Activated naive CD4-positive, alpha-beta T cell treated with anti-CD3 and anti-CD28 coated beads, Interleukin-2, amount 50 U/mL, for 24 hours (primary cell): ENCODE results near the gene TMPRSS6.

ENCODE experiments used
- H3K27ac Mint-ChIP-seq: one replicate; pipeline ENCODE4 v1.8.0; 2021; ENCODE audit warnings: mild to moderate bottlenecking, mixed read lengths
- H3K27me3 Mint-ChIP-seq: one replicate; pipeline ENCODE4 v1.8.0; 2021; ENCODE audit warnings: mixed read lengths
- H3K36me3 Mint-ChIP-seq: one replicate; pipeline ENCODE4 v1.8.0; 2021; ENCODE audit warnings: mixed read lengths
- H3K4me1 Mint-ChIP-seq: one replicate; pipeline ENCODE4 v1.8.0; 2021; ENCODE audit warnings: mixed read lengths
- H3K4me3 Mint-ChIP-seq: one replicate; pipeline ENCODE4 v1.8.0; 2021; ENCODE audit warnings: mild to moderate bottlenecking, mixed read lengths
- H3K9me3 Mint-ChIP-seq: one replicate; pipeline ENCODE4 v1.8.0; 2021; ENCODE audit warnings: mixed read lengths

TMPRSS6 gene

DNA sequence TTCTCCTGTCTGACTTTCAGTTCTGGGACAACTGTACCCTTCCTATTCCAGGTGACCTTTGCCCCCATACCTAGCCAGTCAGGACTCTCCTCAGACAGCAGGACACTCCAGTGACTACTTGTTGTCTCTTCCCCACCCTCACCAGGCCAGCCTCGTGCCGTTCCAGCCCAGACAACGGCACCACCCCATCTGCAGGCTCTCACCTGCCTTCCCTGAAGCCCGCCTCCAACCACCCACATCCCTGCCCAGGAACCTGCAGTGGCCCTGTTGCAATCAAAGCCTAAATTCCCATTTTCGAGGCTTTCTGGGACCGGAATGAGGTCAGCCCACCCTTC lies 36.5 kb upstream of the TMPRSS6 start:
- Mint-ChIP-seq H3K4me3 (peak overlapping the region; percentile 90), H3K27me3 (no peaks in the 10 kb centered on the region), H3K27ac (peak overlapping the region; percentile 93), H3K4me1 (peaks cover 73% of the 10 kb centered on the region), H3K36me3 (peaks cover 3% of the 10 kb centered on the region), H3K9me3 (no peaks in the 10 kb centered on the region)

DNA sequence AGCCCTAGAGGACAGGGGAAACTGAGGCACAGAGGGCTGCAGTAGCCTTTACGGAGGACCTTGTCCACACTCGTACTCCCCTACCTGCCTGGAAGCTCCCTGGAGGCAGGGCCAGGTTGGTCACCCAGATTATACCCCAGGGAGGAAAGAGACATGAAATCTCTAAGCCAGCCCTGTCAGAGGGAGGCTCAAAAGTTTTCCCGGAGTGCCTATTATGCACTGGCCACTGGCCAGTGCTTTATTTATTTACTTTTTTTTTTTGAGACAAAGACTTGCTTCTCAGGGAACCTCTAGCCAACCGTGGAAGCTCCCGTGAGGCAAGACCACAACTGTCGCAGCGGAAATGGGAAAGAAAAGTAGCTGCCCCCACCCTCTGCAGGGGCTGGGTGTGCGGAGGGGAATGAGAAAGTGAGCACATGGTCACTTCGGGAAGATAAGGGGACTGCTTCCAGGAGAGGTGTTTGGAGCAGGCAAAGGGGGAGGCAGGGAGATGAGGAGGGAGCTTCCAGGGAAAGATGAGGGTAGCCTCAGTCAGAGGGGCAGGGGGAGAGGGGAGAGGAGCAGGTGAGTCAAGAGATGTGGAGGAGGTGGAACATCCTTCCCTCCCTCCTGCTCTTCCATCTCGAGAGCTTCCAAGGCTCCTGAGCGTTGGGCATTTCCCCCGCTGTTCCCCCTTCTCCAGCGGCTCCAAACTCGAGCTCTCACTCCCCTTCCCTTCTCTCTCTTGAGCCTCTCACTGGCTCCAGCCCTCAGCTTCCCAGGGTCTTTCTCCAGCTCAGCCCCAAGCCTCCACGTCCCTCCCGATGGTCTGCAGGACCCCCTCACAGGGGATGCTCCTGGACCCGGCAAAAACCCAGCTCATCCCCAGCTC lies 35.9 kb upstream of the TMPRSS6 start:
- no peaks in the 10 kb centered on the region for H3K9me3 Mint-ChIP-seq
- H3K4me1 Mint-ChIP-seq, result peaks cover 71% of the 10 kb centered on the region
- peak overlapping the region; percentile 90 for H3K4me3 Mint-ChIP-seq
- H3K27ac Mint-ChIP-seq, result peak overlapping the region; percentile 93
- H3K27me3 Mint-ChIP-seq, result no peaks in the 10 kb centered on the region
- H3K36me3 Mint-ChIP-seq, result peaks cover 3% of the 10 kb centered on the region

DNA sequence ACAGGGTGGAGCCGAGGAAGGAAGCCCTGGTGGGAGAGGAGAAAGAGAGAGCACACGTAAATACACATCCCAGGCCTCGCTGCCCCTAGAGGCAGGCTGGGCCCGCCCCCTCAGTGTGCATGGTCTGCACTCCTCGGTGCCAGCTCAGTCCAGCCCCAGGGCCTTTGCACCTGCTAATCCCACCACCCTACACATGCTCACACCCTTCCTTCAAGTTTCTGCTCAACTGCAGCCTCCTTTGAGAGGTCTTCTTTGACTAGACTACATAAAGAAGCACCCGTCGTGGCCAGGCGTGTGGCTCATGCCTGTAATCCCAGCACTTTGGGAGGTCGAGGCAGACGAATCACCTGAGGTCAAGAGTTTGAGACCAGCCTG lies 34.7 kb upstream of the TMPRSS6 start:
- Mint-ChIP-seq H3K4me3 (peak overlapping the region; percentile 35), H3K27me3 (no peaks in the 10 kb centered on the region), H3K27ac (no peak overlapping the region), H3K9me3 (no peaks in the 10 kb centered on the region), H3K4me1 (peaks cover 67% of the 10 kb centered on the region), H3K36me3 (peaks cover 6% of the 10 kb centered on the region)

DNA sequence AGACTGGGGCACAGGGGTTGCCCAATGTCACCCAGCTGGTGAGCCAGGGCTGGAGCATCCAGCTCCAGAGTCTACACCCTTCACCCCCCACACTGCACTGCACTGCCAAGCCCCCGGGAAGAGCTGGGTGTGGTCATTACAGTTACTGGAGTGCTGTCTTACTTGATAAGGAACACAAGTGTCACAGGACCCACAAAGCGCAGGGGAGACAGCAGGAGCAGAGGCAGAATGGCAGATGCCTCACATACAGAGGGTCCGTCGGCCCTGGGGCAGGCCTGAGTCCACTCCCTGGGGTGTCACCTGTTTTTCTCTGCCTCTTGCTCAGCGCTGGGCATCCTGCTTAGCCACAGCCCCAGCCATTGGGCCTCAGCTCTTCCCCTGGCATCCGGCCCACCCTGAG lies 32.5 kb upstream of the TMPRSS6 start:
- H3K27me3 Mint-ChIP-seq, result no peaks in the 10 kb centered on the region
- no peaks in the 10 kb centered on the region for H3K9me3 Mint-ChIP-seq
- peaks cover 19% of the 10 kb centered on the region for H3K36me3 Mint-ChIP-seq
- H3K4me1 Mint-ChIP-seq, result peaks cover 67% of the 10 kb centered on the region
- H3K4me3 Mint-ChIP-seq, result no peak overlapping the region
- H3K27ac Mint-ChIP-seq, result no peak overlapping the region

DNA sequence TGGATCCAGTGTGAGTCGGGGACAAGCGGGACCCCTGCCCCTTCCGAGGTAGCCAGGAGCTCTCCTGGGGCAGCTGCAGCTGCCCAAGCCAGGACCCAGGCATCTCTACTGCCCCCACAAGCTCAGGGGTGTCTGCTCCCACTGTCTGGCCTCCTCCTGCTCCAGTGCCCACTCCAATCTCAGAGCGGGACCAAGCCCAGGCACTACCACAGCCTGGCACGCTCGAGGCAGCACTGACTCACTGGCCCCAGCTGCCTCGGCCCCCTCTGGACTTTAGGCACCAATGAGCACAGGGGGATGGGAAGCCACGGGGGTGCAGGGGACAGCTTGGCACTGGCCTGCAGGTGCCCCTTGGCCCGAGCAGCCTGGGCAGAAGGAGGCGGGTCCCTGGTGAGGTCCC lies 32.0 kb upstream of the TMPRSS6 start:
- peaks cover 23% of the 10 kb centered on the region for H3K36me3 Mint-ChIP-seq
- H3K27ac Mint-ChIP-seq, result no peak overlapping the region
- H3K4me1 Mint-ChIP-seq, result peaks cover 67% of the 10 kb centered on the region
- H3K9me3 Mint-ChIP-seq, result no peaks in the 10 kb centered on the region
- no peaks in the 10 kb centered on the region for H3K27me3 Mint-ChIP-seq
- H3K4me3 Mint-ChIP-seq, result no peak overlapping the region

DNA sequence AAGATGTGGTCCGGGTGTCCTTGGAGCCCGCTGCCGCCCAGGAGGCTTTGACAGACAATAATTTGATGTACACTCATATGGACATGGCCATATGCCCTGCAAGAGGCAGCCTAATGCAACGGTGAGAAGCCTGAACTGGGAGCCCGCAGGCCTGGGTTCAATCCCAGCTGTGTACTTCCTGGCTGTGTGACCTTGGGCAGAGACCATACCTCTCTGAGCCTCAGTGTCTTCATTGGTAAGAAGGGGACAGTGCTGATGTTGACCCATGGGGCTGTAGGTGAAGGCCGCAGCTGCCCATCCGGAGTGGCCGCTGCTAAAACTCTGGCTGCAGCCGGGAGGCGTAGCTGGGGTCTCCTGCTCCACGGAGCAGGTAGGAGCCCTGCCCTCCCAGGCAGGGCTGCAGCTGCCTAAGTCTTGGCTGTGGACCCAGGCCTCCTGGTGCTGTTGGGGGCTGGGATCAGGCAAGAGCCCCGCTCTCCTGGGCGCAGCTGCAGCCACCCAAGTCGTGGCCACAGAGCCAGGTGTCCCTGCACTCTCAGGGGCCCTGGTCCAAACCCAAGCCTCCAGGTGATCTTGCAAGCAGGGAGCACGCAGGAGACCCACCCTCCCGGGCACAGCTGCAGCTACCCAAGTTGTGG lies 31.3 kb upstream of the TMPRSS6 start:
- Mint-ChIP-seq H3K4me1 (peaks cover 61% of the 10 kb centered on the region), H3K9me3 (no peaks in the 10 kb centered on the region), H3K27ac (no peak overlapping the region), H3K4me3 (peak overlapping the region; percentile 1), H3K36me3 (peaks cover 23% of the 10 kb centered on the region), H3K27me3 (no peaks in the 10 kb centered on the region)

DNA sequence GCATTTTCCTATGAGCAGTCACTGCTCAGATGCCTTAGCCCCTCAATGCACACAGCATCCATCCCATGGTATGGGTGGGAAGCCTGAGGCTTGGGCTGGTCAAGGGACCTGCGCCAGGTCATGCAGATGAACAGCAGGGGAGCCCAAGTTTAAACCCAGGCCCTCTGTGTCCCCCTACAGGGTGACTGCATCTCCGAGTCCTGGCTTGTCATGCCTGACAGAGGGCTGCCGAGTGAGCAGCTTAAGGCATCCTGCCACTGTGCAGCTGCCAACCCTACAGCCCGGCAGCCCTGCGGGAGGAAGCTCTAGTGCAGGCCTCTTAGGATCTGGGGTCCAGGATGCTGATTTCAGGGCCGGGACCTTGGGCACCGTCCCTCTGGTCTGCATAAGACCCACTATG lies 30.2 kb upstream of the TMPRSS6 start:
- Mint-ChIP-seq H3K9me3 (no peaks in the 10 kb centered on the region), H3K27ac (peak overlapping the region; percentile 98), H3K4me3 (peak overlapping the region; percentile 80), H3K4me1 (peaks cover 51% of the 10 kb centered on the region), H3K36me3 (peaks cover 22% of the 10 kb centered on the region), H3K27me3 (no peaks in the 10 kb centered on the region)

DNA sequence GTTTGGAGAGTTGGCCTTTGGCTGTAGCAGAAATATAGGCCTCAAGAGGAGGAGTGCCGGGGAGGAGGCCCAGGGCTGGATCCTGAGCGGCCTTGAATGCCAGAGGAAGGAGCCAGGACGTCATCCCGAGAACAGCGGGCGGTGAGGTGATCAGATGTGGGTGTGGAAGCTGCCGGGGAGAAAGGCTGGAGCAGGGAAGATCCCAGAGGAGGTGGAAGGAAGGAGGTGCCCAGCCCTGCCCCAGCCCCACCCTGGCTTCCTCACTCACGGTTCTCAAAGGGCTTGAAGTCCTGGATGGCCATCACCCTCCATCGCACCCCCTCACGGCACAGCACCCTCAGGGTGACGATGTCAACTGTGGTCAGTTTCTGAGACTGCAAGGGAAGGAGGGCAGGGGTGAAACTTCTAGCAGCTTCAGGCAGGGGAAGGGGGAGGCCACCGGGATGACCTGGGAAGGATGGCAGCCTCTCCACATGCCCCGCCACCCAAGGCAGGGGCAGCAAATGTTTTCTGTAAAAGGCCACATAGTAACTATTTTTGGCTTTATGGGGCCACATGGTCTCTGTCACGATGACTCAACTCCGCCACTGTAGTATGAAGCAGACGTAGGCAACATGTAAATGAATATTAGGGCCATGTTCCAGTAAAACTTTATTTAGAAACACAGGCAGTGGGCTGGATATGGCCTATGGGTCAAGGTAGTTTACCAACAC lies 29.5 kb upstream of the TMPRSS6 start:
- Mint-ChIP-seq H3K4me3 (peak overlapping the region; percentile 80), H3K4me1 (peaks cover 48% of the 10 kb centered on the region), H3K9me3 (no peaks in the 10 kb centered on the region), H3K27ac (peak overlapping the region; percentile 98), H3K27me3 (no peaks in the 10 kb centered on the region), H3K36me3 (peaks cover 21% of the 10 kb centered on the region)

DNA sequence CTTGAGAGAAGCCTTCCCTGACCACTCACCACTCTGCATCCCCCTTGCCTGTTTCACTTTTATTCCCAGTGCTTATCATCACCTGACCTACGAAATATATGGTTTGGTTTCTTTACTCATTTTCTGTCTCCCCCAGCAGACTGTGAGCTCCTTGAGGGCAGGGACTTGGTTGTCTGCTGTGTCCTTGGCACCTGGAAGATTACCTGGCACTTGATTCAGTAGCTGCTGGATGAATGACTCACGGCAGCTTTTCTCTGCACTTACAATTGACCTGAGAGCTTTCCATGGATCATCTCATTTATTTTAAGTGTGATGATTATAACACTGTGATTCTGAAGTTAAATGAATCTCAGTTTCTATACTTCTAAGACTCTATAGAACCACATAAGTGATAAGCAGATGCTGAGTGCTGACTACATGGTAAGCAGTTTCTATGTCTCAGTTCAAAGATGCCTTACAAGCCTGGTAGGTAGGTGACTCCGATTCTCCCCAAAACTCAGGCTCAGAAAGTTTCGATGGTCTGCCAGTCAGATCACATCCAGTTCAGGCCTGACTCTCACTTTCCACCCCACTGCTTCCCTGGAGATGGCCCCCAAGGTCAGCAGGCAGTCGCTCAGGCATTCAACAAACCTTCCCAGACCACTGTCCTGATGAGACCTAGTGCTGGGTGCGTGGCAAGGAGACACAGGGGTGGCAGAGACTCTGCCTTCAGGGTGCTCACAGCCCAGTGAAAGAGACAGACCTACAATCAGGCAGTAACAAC lies 28.6 kb upstream of the TMPRSS6 start:
- peaks cover 40% of the 10 kb centered on the region for H3K4me1 Mint-ChIP-seq
- H3K27ac Mint-ChIP-seq, result peak overlapping the region; percentile 98
- H3K9me3 Mint-ChIP-seq, result no peaks in the 10 kb centered on the region
- H3K27me3 Mint-ChIP-seq, result no peaks in the 10 kb centered on the region
- peaks cover 21% of the 10 kb centered on the region for H3K36me3 Mint-ChIP-seq
- peak overlapping the region; percentile 80 for H3K4me3 Mint-ChIP-seq

DNA sequence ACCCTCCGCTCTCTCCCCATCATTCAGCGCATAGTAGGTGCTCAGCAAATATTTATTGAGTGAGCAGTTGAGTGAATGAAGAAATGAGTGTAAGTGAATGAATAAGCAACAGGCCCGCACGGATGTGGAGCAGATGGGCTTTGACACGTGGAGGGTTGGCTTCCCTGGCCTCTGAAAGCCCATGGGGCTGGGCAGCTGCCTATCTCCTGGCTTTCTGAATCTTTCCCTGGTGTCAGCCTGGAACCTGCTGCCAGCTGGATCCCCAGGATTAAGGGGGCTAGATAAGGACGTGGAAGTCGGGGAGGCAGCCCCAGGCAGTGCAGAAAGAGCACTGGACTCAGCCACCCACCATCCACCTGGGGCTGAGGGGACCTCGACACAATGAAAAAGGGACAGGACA lies 27.6 kb upstream of the TMPRSS6 start:
- Mint-ChIP-seq H3K4me3 (no peak overlapping the region), H3K36me3 (peaks cover 21% of the 10 kb centered on the region), H3K9me3 (no peaks in the 10 kb centered on the region), H3K27me3 (no peaks in the 10 kb centered on the region), H3K4me1 (peaks cover 36% of the 10 kb centered on the region), H3K27ac (peak overlapping the region; percentile 84)

DNA sequence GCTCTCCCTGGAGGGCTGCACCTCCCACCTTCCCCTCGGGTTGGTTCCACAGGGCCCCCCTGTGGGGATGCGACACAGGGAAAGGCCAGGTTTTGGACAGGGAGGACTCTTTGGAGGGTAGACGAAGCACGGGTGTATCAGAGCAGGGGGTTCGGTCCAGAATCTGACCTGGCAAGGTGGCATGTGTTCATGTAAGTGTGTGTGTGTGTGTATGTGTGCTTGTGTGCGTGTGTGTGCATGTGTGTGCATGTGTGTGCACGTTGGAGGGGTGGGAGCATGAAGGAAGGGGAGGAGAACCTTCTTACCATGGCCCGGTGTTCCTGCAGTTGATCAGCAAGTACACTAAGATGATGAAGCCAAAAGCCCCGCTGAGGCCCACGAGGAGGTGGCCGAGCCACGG lies 25.5 kb upstream of the TMPRSS6 start:
- no peak overlapping the region for H3K27ac Mint-ChIP-seq
- H3K4me1 Mint-ChIP-seq, result peaks cover 31% of the 10 kb centered on the region
- peaks cover 23% of the 10 kb centered on the region for H3K36me3 Mint-ChIP-seq
- H3K4me3 Mint-ChIP-seq, result no peak overlapping the region
- H3K9me3 Mint-ChIP-seq, result no peaks in the 10 kb centered on the region
- H3K27me3 Mint-ChIP-seq, result no peaks in the 10 kb centered on the region

DNA sequence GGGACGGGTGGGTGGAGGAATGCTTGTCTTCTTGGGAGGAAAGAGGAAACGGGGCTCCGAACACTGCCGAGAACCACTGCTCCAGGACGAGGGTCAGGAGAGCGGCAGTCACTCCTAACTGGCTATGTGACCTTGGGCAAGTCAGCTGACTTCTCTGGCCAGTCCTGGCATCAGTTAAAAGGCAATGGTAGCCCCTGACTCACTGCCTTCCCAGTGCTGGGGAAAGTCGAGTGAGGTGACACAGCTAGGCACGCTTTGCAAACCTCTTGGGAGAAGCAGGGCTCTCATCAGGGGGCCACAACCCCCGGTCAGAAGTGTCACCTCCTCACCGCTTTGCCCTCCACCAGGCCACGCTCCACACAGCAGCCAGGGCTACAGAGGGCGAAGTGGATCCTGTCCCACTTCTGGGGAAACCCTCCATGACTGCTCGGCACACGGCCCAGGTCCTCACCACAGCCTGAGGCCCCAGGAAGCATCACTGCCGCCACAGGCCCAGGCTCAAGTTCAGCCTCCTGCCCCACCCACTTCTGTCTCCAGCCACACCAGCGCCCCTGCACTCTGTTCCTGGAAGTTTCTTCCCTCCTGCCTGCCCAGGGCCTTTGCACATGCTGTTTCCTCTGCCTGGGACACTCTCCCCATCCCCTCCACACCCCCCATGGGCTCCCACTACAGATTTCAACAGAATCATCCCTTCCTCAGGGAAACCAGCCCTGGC lies 23.9 kb upstream of the TMPRSS6 start:
- H3K4me1 Mint-ChIP-seq, result peaks cover 18% of the 10 kb centered on the region
- peaks cover 16% of the 10 kb centered on the region for H3K36me3 Mint-ChIP-seq
- peak overlapping the region; percentile 23 for H3K27ac Mint-ChIP-seq
- H3K27me3 Mint-ChIP-seq, result no peaks in the 10 kb centered on the region
- H3K9me3 Mint-ChIP-seq, result no peaks in the 10 kb centered on the region
- H3K4me3 Mint-ChIP-seq, result no peak overlapping the region

DNA sequence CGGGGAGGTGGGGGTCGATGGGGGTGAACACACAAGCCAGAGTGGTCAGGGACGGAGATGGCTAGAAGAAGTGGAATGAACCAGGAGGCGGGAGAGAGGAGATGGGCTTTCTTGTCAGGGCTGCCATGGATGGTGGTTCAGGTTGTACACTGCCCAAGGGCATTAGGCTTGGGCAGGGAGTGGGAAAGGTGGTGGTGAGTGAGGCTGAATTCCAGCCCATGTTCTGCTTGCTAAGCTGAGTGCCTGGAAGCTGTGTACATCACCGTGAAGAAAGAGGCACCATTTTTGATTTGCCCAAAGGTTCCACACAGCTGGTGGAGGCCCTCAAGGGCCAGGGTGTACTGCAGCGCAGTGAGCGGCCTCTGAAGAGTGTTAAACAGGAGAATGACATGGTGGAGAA lies 23.3 kb upstream of the TMPRSS6 start:
- H3K4me1 Mint-ChIP-seq, result peaks cover 11% of the 10 kb centered on the region
- peaks cover 10% of the 10 kb centered on the region for H3K36me3 Mint-ChIP-seq
- H3K9me3 Mint-ChIP-seq, result no peaks in the 10 kb centered on the region
- peak overlapping the region; percentile 76 for H3K27ac Mint-ChIP-seq
- no peak overlapping the region for H3K4me3 Mint-ChIP-seq
- no peaks in the 10 kb centered on the region for H3K27me3 Mint-ChIP-seq

DNA sequence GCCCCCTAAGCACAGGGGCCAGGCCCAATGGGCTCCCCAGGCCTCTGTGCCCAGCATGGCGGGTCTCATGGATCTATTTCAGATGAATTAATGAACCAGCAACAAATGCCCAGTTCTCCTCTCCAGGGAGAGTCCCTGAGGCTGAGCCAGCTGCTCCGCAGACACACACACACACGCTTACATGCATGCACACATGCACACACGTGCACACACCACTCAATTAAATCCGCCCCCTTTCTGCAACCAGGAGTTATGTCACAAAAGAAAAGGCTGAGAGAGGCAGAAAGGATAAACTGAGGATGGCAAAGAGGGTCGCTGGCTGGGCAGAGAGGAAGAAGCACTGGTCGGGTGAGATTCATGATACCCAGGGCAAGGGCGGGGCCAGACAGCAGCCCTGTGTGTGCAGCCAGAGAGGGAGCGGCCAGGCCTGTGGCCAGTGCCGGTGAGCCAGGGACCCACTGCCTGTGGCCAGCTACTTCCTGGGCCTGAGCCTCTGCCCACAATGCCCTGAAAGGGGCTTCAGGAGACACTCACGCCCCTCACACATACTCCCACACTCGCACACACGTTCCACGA lies 20.4 kb upstream of the TMPRSS6 start:
- Mint-ChIP-seq H3K4me3 (no peak overlapping the region), H3K36me3 (peaks cover 9% of the 10 kb centered on the region), H3K27me3 (no peaks in the 10 kb centered on the region), H3K27ac (peak overlapping the region; percentile 41), H3K9me3 (no peaks in the 10 kb centered on the region), H3K4me1 (peaks cover 9% of the 10 kb centered on the region)
